ENCODE results near the gene CELSR1.

CELSR1 gene

GRCh38 chr22:46373921-46374662, 163.3 kb downstream of the CELSR1 start:
- DNase-seq = no peak

DNA sequence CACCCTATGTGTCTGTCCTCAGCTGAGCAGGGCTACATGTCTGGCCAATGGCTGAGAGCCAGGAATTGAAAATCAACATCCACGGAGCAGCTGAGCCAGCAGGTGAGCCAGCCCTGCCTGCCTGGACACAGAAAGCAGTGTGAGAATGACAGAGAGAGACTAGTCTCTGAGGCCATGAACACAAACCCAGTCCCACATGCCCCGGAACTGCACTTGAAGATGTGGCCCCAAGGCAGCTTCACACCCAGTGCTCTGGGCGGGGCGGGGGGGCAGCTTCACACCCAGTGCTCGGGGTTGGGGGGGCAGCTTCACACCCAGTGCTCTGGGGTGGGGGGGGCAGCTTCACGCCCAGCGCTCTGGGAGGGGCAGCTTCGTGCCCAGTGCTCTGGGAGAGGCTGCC, 164.3 kb downstream of the CELSR1 start:
- no peak for DNase-seq

GRCh38 chr22:46372686-46373085, 164.7 kb downstream of the CELSR1 start:
- DNase-seq = no peak

DNA sequence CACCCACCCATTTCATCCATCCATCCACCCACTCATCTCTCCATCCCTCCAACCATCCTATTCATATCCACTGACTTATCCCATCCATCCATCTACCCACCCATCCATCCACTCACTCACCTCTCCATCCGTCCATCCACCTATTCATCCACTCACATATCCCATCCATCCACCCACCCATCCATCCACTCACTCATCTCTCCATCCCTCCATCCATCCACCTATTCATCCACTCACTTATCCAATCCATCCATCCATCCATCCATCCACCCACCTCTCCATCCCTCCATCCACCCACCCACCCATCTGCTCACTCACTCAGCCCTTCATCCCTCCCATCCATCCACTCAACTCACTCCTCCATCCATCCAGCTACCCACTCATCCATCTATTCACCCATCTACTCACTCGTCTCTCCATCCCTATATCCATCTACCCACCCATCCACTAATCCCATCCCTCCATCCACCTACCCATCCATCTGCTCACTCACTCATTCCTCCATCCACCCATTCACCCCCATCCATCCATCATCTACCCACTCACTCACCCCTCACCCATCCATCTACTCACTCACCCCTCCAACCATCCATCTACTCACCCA, 165.7 kb downstream of the CELSR1 start:
- DNase-seq = no peak

- no peak for DNase-seq
Observed at GRCh38 chr22:46370584-46371291, 166.7 kb downstream of the CELSR1 start.

GRCh38 chr22:46369716-46370583, 167.5 kb downstream of the CELSR1 start:
- no peak for DNase-seq

DNA sequence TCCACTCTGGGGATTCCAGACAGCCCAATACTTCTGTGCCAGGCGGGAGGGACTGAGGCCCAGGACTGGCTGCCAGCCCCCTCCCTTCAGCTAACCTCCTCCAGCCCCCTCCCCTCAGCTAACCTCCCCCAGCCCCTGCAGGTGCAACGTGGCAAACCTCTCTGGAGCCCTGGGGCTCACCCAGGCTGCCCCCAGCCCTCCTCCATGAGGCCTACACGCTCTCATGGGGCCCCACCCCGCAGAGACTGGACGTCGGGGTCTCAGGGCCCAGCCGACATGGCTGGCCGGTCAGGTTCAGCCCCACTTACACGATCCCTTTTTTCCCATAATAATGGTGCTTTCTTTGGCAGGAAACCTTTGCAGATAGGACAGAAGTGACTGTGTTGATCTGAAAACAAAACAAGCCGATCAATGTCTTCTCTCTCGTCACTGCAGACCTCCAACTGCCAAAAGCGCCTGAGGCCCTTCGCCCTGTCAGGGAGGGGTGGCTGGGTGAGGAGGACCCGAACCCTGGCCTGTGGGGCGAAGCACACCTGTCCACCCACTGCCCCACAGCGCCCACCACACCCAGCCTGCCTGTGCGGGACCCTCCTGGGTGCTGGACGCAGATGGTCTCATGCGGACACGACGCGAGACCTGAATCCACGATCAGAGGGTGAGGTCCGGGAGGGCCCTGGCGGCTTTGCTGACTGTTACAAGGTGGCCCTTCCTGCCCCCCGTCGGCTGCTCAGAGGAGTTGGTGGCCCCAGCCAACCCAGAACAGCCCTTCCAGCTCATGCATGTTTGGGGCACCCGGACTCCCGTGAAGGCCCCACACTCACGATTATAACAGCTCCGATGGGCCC, 168.3 kb downstream of the CELSR1 start:
- no peak for DNase-seq

GRCh38 chr22:46368422-46368821, 169.0 kb downstream of the CELSR1 start:
- no peak for DNase-seq

GRCh38 chr22:46367707-46368191, 169.7 kb downstream of the CELSR1 start:
- DNase-seq = no peak

DNA sequence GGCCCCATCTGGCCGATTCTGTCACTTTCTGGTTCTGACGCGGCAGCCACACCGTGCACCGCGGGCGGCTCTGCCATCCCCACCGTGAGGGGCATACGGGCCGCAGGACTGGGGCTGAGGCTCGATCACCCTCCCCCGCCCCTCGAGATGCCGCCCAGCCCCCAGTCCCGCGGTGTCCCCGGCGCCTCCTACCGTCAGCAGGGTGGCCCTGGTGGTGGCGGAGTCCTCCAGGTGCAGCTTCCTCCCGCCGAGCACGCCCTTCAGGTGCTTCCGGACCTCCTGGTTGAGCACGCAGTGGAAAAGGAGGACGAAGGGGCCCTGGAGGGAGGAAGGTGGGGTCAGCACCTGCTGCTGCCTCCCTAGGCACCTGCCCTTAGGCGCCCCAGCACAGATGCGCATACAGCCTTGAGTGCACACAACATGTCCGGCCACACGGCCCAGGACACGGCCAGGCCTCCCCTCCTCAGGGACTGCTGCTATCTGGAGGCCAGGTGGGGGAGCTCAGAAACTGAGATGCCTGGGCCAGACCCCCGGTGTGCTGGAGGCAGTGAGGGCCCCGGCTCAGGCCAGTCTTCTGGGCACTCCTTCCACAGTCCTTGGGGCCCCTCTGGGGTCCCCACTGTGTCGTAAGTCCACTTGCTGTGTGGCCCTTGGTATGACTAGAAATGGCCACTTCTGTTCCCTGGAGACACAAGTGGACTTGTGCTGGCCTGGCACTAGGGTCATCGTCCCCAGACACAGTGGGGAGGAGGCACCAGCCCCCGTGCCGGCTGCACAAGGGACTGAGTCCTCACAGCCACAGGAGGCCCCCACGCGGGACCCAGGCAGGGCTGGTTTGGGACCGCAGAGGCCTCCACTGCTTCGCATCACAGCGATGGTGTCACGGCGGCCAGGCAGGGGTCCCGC, 170.4 kb downstream of the CELSR1 start:
- no peak for DNase-seq

- no peak for DNase-seq
Observed at GRCh38 chr22:46366327-46366731, 171.1 kb downstream of the CELSR1 start.

DNA sequence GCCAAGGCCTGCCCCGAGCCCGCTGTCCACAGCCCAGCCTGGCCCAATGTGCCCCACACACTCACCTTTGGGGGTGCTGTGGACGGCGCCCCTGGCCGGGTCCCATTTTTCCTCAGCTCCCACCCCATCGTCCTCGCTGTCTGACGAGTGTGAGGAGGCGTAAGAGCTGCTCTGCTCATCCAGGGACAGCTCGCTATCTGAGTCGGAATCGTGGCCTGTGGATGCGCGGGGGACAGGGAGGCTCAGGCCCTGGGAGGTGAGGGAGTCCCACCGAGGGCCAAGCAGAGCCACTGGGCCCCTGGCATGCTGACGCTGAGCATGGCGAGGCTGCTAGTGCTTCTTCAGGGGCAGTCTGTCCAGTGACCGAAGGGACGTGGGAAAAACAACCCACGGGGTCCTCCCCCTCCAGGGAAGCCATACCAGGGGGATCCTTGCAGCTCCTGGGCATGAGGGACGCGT, 172.2 kb downstream of the CELSR1 start:
- DNase-seq = no peak

GRCh38 chr22:46364341-46365165, 172.9 kb downstream of the CELSR1 start:
- no peak for DNase-seq

DNA sequence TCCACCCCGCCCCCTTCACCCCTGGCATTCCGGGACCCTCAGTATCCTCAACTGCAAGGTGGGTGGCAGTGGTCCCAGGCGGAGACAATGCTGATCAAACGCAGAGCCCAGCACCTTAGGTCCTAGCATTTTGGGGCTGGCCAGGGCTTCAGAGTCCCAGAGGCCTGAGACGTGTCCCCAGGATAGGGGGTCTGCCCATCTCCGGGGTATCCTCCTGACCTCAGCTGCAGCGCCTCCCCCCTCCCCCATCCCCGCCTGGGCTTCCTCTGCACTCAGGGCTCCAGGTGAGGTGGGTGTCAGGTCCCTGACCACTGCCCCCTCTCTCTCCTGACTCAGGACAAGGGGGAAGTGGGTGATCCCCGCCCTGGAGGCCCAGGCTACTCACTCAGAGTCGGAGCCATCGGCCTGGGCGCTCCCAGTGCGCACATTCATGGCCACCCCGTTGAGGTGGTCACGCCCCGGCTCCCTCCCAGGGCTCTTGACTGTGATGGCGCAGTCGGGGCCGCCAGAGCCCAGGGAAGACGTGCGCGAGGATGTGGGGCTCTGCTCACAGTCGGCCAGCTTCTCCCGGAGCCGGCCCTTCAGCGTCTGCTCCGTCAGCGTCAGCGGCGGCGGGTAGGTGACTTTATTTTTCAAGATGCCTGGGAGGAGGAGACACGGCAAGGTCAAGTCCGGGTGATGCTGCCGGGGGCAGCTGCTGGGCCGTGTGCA, 173.7 kb downstream of the CELSR1 start:
- no peak for DNase-seq

- no peak for DNase-seq
Observed at GRCh38 chr22:46362934-46363515, 174.4 kb downstream of the CELSR1 start.

DNA sequence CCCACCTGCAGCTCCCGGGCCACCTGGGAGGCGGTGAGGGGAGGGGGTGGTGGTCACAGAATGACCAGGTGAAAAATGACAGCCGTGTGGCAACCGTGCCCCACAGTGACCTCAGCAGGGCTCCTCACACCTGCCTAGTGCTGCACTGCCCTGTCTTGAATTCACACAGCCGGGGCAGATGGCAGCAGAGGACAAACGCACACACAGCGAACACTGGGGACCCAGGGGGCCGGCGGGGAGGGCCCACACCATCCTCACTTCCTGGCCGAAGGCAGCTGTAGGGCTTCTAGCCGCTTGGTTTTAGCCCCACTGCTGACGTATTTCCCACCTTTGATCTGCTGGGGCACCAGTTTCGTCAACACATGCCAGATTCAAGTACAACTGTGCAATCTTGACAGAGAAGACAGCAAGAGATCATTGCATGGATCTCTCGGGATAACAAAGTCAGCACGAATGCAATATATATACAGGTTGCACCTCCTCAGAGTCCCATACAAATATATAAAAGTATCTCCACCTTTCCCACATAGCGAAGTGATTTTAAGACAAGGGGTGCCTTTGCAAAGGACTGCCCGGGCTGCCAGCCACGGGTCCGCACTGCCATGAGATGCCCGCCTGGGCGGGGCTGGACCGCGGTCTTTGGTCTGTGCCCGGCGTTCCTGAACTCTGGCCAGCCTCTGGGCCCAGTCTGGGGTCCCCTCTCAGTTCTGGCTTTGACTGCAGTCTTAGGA, 175.1 kb downstream of the CELSR1 start:
- no peak for DNase-seq

DNA sequence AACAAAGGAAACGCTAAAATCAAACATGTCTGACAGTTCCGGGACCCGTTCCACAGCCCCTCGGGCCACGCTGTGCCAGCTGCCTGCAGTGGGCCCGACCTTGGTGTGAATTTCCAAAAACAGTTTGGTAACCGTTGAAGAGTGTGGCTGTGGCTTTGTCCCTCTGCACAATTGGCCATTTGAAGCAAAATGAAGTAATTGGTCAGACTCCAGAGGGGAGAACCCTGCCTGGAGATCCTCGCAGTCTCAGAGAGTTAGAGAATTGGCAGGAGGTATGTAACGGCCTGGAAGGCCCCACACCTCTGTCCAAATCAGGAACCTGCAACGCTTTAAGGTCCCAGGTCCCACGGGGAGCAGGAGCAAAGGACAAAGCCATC, 175.6 kb downstream of the CELSR1 start:
- DNase-seq = no peak

DNA sequence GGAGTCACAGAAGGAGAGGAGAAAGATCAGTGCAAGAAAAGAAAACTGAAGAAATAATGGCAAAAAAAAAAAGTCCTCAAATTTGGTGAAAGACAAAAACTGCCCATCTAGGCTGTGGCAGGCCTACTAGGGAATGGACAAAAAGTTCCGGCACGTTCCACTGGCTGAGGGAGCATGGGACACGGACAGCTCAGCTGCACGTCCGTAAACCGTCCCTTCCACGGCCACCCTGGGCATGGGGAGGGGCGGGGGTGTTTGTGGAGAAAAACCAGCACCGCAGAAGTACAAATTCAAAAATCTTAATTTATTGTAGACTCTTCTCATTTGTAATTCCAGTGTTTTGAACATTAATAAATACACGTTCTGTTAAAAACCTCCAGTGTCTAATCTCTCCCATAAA, 176.5 kb downstream of the CELSR1 start:
- no peak for DNase-seq
